GM19455 (cell line): ENCODE results near the gene ALG10.
"Not testable (repeated sequence)": the region's sequence is repeated elsewhere in the genome, so short reads cannot be mapped to it uniquely, and the experiment has no call there.

Source experiments
- ATAC-seq: cut with Tn5 transposase; IDR thresholded peaks from one replicate; pipeline ENCODE4 v1.9.1; 2021; ENCODE audit not compliant: unreplicated experiment

Gene ALG10

GRCh38 chr12:34022079-34022830 lies at the start of gene ALG10:
Gene ALG10, plus strand, starts transcription at chr12:34022496. Its CDS starts 104 bp downstream, at chr12:34022600.
- peak; percentile 100 for ATAC-seq

- ATAC-seq, result not testable (repeated sequence)
Measured at GRCh38 chr12:33972884-33973283, 49.4 kb upstream of the ALG10 start.

- no peak for ATAC-seq
Measured at GRCh38 chr12:33977887-33978286, 44.4 kb upstream of the ALG10 start.

GRCh38 chr12:33988197-33988805 lies 34.0 kb upstream of the ALG10 start:
- no peak for ATAC-seq

- no peak for ATAC-seq
Measured at GRCh38 chr12:33988913-33989312, 33.4 kb upstream of the ALG10 start.

- ATAC-seq, result no peak
Measured at GRCh38 chr12:33994857-33995808, 27.2 kb upstream of the ALG10 start.

GRCh38 chr12:34008835-34009234 lies 13.5 kb upstream of the ALG10 start:
- not testable (repeated sequence) for ATAC-seq

- no peak for ATAC-seq
Measured at GRCh38 chr12:34016361-34016760, 5.9 kb upstream of the ALG10 start.

GRCh38 chr12:34021071-34021470 lies 1.2 kb upstream of the ALG10 start:
- no peak for ATAC-seq

- not testable (repeated sequence) for ATAC-seq
Measured at GRCh38 chr12:34027661-34028060, 5.4 kb downstream of the ALG10 start.

- no peak for ATAC-seq
Measured at GRCh38 chr12:34030591-34030990, 8.3 kb downstream of the ALG10 start.

GRCh38 chr12:34033628-34034296 lies 11.5 kb downstream of the ALG10 start:
- ATAC-seq, result no peak

- ATAC-seq, result not testable (repeated sequence)
Measured at GRCh38 chr12:34038357-34038756, 16.1 kb downstream of the ALG10 start.

- ATAC-seq, result no peak
Measured at GRCh38 chr12:34046570-34046969, 24.3 kb downstream of the ALG10 start.

- ATAC-seq, result not testable (repeated sequence)
Measured at GRCh38 chr12:34047855-34048254, 25.6 kb downstream of the ALG10 start.

- no peak for ATAC-seq
Measured at GRCh38 chr12:34048714-34049113, 26.4 kb downstream of the ALG10 start.

- ATAC-seq, result no peak
Measured at GRCh38 chr12:34051486-34051885, 29.2 kb downstream of the ALG10 start.

GRCh38 chr12:34054938-34055337 lies 32.6 kb downstream of the ALG10 start:
- no peak for ATAC-seq
